Measurements from ENCODE around the gene OR5H6.
"Not testable (repeated sequence)": the region's sequence is repeated elsewhere in the genome, so short reads cannot be mapped to it uniquely, and the experiment has no call there.

The OR5H6 gene

DNA sequence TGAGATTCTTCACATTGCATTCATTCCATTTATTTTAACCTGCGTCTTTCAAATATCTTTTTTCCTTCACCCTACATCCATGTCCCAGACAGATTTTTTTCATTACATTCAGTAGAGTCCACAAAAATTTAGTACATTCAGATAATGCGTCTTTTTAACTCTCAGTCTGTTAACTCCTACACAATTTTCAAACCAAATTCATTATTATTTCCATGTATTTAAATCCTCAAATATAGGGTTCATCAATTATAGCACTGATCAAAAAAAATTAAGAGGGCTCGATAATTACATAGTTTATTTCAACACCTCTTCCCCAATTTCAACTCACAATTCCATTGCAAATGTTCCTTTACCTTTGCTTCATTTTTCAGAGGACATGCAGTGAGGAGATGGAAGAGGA, at the start of gene OR5H6:
TSS of gene OR5H6 (plus strand) at position 301 of the 400 bp plus-strand sequence. CDS start at position 390, 89 bp downstream.
- no peak for DNase-seq
- in situ Hi-C loops (cut with MboI; ENCODE audit: low pct_unique_long_range_greater_than_20kb, low sequenced_read_pairs), result no loop called here

DNA sequence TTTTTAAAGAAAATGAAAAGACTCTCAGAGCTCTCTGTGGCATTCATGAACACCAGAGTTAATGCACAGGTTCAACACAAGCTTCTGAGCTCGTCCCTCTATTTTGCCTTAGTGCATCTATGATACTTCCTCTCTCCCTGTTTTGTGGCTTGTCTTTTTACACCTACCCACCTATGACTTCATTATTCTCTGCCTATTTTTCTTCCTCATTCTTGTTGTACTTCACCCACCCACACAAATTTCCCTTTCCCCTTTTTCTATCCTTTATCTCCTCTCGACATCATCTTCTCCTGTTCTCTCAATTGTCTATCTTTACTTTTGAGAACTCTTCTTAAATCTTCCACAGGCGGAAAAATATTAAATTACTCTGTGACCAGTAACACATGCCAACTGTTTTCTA, 49.0 kb upstream of the OR5H6 start:
- in situ Hi-C loops (cut with MboI; ENCODE audit: low pct_unique_long_range_greater_than_20kb, low sequenced_read_pairs), result no loop called here
- peak; percentile 25 for DNase-seq

GRCh38 chr3:98223907-98224672, 40.0 kb upstream of the OR5H6 start:
- no peak for DNase-seq
- in situ Hi-C loops (cut with MboI; ENCODE audit: low pct_unique_long_range_greater_than_20kb, low sequenced_read_pairs), result no loop called here

DNA sequence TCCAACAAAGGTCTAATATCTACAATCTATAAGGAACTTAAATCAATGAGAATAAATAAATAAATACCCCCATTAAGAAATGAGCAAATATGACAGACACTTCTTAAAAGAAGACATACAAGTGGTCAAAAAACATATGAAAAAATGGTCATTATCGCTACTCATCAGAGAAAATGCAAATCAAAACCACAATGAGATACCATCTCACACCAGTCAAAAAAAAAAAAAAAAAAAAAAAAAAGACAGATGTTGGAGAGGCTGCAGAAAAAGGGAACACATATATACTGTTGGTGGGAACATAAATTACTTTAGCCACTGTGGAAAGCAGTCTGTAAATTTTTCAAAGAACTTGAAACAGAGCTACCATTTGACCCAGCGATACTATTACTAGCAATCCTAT, 31.6 kb upstream of the OR5H6 start:
- in situ Hi-C loops (cut with MboI; ENCODE audit: low pct_unique_long_range_greater_than_20kb, low sequenced_read_pairs), result no loop called here
- DNase-seq, result peak; percentile 34

- in situ Hi-C loops (cut with MboI; ENCODE audit: low pct_unique_long_range_greater_than_20kb, low sequenced_read_pairs), result no loop called here
These were observed 30.6 kb upstream of the OR5H6 start for GRCh38 chr3:98233468-98233867.

DNA sequence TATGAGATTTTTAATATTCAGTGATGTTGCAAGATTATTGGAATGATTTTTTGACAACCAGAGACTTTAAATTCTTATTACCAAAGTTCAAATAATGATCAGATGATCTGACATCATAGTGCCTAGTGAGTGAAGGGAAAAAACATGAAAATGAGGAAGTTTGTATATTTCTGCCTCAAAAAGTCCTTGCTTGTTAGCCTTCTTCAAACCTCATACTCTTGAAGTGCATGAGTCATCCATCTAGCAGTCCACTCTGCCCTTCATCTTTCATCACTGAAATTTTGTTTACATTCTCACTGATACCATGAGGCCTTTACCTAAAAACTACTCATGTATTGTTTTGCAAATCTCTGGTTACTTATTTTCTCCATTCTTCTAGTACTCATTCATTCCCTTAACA, 23.9 kb upstream of the OR5H6 start:
- in situ Hi-C loops (cut with MboI; ENCODE audit: low pct_unique_long_range_greater_than_20kb, low sequenced_read_pairs), result no loop called here
- peak; percentile 18 for DNase-seq

More at GRCh38 chr3:98233468-98233867, 30.6 kb upstream of the OR5H6 start:
- DNase-seq, result peak; percentile 27

DNA sequence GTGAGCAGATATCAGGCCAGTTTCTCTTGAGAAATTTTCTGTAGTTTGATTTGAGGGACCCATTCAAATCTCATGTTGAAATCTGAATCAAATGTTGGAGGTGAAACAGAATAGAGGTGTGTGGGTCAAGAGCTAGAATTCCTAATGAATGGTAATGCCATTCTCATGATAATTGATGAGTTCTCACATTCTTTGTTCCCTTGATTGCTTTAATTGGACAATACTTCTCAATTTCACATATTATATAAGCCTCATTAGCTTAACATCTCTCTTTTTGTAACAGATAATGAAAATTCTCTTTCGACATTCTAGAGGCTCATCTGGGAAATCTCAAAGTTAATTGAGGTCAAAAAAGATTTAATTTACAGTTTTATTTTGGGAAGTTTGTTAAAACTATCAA, 21.9 kb upstream of the OR5H6 start:
- DNase-seq, result no peak
- in situ Hi-C loops (cut with MboI; ENCODE audit: low pct_unique_long_range_greater_than_20kb, low sequenced_read_pairs), result no loop called here

- no peak for DNase-seq
- in situ Hi-C loops (cut with MboI; ENCODE audit: low pct_unique_long_range_greater_than_20kb, low sequenced_read_pairs), result no loop called here
These were observed 20.2 kb upstream of the OR5H6 start for GRCh38 chr3:98243843-98244242.

GRCh38 chr3:98246142-98246541, 17.9 kb upstream of the OR5H6 start:
- no peak for DNase-seq
- in situ Hi-C loops (cut with MboI; ENCODE audit: low pct_unique_long_range_greater_than_20kb, low sequenced_read_pairs), result no loop called here

GRCh38 chr3:98256026-98256425, 8.0 kb upstream of the OR5H6 start:
- in situ Hi-C loops (cut with MboI; ENCODE audit: low pct_unique_long_range_greater_than_20kb, low sequenced_read_pairs); DNase-seq: not testable (repeated sequence)

- DNase-seq, result peak; percentile 14
- in situ Hi-C loops (cut with MboI; ENCODE audit: low pct_unique_long_range_greater_than_20kb, low sequenced_read_pairs), result no loop called here
These were observed 4.3 kb upstream of the OR5H6 start for GRCh38 chr3:98259707-98260106.

DNA sequence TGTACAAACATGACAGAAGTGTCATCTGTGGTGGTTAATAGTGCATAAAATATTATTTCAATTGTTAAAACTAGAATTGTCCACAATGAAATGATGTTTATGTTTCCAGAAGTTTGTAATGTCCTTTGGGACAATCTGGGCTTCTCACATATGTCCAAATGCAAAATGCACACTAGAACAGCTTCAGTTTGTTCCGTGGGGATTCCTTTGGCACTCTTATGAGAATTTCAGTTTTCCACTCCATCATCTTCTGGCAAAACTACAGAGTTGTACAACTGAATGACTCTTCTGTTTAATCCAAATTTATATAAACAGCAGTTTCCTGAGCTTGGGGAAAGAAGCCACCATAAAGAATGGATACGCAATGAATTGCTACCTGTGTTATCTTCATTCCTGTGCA, 2.0 kb upstream of the OR5H6 start:
- DNase-seq, result no peak
- in situ Hi-C loops (cut with MboI; ENCODE audit: low pct_unique_long_range_greater_than_20kb, low sequenced_read_pairs), result no loop called here

DNA sequence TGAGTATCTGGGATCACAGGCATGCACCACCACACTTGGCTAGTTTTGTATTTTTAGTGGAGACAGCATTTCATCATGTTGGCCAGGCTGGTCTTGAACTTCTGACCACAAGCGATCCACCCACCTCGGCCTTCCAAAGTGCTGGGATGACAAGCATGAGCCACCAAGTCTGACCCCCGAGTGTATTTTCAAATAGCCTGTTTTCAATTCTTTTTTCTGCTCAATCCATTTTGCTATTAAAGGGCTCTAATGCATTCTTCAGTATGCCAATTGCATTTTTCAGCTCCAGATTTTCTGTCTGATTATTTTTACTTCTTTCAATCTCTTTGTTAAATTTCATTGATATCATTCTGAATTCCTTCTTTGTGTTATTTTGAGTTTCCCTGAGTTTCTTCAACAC, 5.8 kb downstream of the OR5H6 start:
- in situ Hi-C loops (cut with MboI; ENCODE audit: low pct_unique_long_range_greater_than_20kb, low sequenced_read_pairs), result no loop called here
- no peak for DNase-seq

DNA sequence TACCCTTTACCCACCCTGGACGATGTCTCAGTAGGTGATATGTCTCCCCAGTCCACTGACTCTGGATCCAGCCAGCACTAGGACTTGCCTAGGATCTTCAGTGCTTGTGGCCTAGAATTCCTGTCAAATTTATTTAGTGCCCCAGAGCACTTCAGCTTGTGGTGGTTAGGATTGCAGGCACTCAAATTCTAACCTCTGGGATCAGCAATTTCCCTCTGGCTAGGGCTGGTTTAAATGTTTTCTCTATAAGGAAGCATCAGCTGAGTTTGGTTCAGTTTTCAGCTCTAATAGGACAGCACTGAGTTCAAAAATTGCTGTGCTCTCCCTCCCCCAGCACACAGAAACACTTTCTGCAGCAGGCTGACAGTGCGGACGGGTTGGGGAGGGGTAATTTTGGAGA, 8.1 kb downstream of the OR5H6 start:
- in situ Hi-C loops (cut with MboI; ENCODE audit: low pct_unique_long_range_greater_than_20kb, low sequenced_read_pairs), result no loop called here
- DNase-seq, result no peak

DNA sequence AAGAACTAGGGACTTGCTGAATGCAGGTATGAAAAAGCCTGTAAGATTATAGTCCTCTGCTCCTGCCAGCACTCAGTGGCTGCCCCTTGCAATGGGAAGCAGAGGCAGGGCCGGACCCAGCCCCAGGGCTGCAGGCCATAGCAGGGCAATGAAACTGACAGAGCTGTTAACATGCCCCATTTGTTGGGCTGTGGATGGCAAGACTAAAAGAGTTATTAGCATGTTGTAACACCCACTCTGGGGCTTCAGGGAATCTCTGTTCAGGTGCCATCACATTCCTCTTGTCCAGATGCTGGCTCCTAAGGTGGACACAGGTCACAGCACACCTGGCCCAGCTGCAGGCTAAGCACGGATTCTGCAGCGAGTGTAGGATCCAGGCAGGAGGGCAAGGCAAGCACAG, 10.9 kb downstream of the OR5H6 start:
- no peak for DNase-seq
- in situ Hi-C loops (cut with MboI; ENCODE audit: low pct_unique_long_range_greater_than_20kb, low sequenced_read_pairs), result no loop called here

GRCh38 chr3:98282205-98282604, 18.2 kb downstream of the OR5H6 start, which contains the start of gene OR5H2:
OR5H2 (plus strand) TSS chr3:98282505; CDS start chr3:98282903, 398 bp downstream.
- in situ Hi-C loops (cut with MboI; ENCODE audit: low pct_unique_long_range_greater_than_20kb, low sequenced_read_pairs), result no loop called here

DNA sequence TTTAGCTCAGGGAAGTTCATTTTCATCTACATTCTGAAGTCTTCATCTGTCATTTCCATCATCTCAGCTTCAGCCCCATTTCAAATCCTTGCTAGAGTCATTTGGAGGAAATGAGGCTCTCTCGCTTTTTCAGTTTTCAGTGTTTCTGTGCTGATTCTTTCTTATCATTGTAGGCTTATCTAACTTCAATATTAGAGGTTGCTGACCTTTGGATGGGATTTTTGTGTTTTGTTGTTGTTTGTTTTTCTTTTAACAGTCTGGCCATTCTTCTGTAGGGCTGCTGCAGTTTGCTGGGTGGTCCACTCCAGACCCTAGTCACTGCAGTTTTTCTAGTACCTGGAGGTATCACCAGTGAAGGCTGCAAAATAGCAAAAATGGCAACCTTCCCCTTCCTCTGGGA, 26.9 kb downstream of the OR5H6 start:
- DNase-seq, result no peak
- in situ Hi-C loops (cut with MboI; ENCODE audit: low pct_unique_long_range_greater_than_20kb, low sequenced_read_pairs), result no loop called here

More at GRCh38 chr3:98282205-98282604, 18.2 kb downstream of the OR5H6 start, which contains the start of gene OR5H2:
- no peak for DNase-seq

GRCh38 chr3:98291332-98291957, 27.4 kb downstream of the OR5H6 start:
- in situ Hi-C loops (cut with MboI; ENCODE audit: low pct_unique_long_range_greater_than_20kb, low sequenced_read_pairs), result no loop called here
- DNase-seq, result no peak
